D721Med (cell line): ENCODE data around the gene HPS5.
"Not testable (repeated sequence)": the region's sequence is repeated elsewhere in the genome, so short reads cannot be mapped to it uniquely, and the experiment has no call there.

Source experiments
- DNase-seq: peaks from one replicate; pipeline ENCODE4 v3.0.0; 2011; ENCODE audit warnings: low spot score; ENCODE audit not compliant: insufficient read length
- FAIRE-seq: peaks from 2 replicates; lab custom pipeline; 2011; peaks lifted over from hg19 to GRCh38; lab: Jason Lieb, UNC
- CTCF ChIP-seq: IDR thresholded peaks from 2 replicates; pipeline ENCODE4 v1.5.1; 2012; ENCODE audit warnings: mild to moderate bottlenecking, control low read depth; ENCODE audit not compliant: insufficient read depth; ENCODE audit errors: missing control alignments

The HPS5 gene

GRCh38 chr11:18280438-18281045, 41.4 kb downstream of the HPS5 start:
- no peak for TF ChIP-seq CTCF
- DNase-seq = no peak
- FAIRE-seq = no peak

- no peak for DNase-seq
- no peak for TF ChIP-seq CTCF
- no peak for FAIRE-seq
Observed at GRCh38 chr11:18277565-18278271, 44.2 kb downstream of the HPS5 start.

- TF ChIP-seq CTCF = no peak
- no peak for FAIRE-seq
- no peak for DNase-seq
Observed at GRCh38 chr11:18271206-18271605, 50.7 kb downstream of the HPS5 start.

GRCh38 chr11:18270102-18270501, 51.8 kb downstream of the HPS5 start:
- no peak for TF ChIP-seq CTCF
- FAIRE-seq (no peak), DNase-seq (no peak)

- FAIRE-seq, DNase-seq: not testable (repeated sequence)
Observed at GRCh38 chr11:18269252-18269651, 52.7 kb downstream of the HPS5 start.

GRCh38 chr11:18267335-18268133, 54.4 kb downstream of the HPS5 start:
- FAIRE-seq, DNase-seq: not testable (repeated sequence)

GRCh38 chr11:18265949-18266348, 56.0 kb downstream of the HPS5 start, which contains the start of gene SAA1:
Gene SAA1 (plus strand): TSS chr11:18266264. CDS start chr11:18266888, 624 bp downstream.
- DNase-seq (no peak), FAIRE-seq (no peak)
- TF ChIP-seq CTCF = no peak
